CD14-positive monocyte (primary cell): ENCODE results near the gene CDK16. TPM values are rescaled to one million over a fixed set of nuclear protein-coding genes. Genes with fewer than 3 reads are reported as not detected.

Source experiments
- DNase-seq, 3 donors: peaks; one replicate each; pipeline ENCODE4 v3.0.0-alpha.2; 2011 to 2022
- H2AFZ ChIP-seq: 2 replicates; pipeline ENCODE4 v1.6.0; 2012; ENCODE audit warnings: mild to moderate bottlenecking, low read depth, low read length, inconsistent platforms; ENCODE audit not compliant: insufficient read depth, poor library complexity, severe bottlenecking
- H3K27ac ChIP-seq, 2 donors: 1 replicate in 1 of 2; 2 replicates in 1 of 2; pipeline ENCODE4 v1.5.1; 2012 to 2013; ENCODE audit warnings: low read length in 2 of 2, control low read depth in 1 of 2, inconsistent platforms in 1 of 2, low read depth in 1 of 2, mild to moderate bottlenecking in 1 of 2
- H3K27me3 ChIP-seq, 2 donors: one replicate each; pipeline versions ENCODE4 v1.6.0 to v1.6.1; 2011 to 2013; ENCODE audit warnings: low read length in 2 of 2; ENCODE audit not compliant: control insufficient read depth in 2 of 2, insufficient read depth in 2 of 2
- H3K36me3 ChIP-seq, 2 donors: replicated peaks in 1 of 2; 1 replicate in 1 of 2; 2 replicates in 1 of 2; pipeline versions ENCODE4 v1.5.1 to v1.6.1; 2012 to 2013; ENCODE audit warnings: low read length in 2 of 2, control low read depth in 1 of 2, inconsistent platforms in 1 of 2, mild to moderate bottlenecking in 1 of 2; ENCODE audit not compliant: insufficient read depth in 2 of 2, control insufficient read depth in 1 of 2
- H3K4me1 ChIP-seq, 2 donors: 1 replicate in 1 of 2; 2 replicates in 1 of 2; pipeline versions ENCODE4 v1.5.1 to v1.6.1; 2012 to 2013; ENCODE audit warnings: low read length in 2 of 2, control low read depth in 1 of 2, inconsistent platforms in 1 of 2, mild to moderate bottlenecking in 1 of 2, moderate library complexity in 1 of 2; ENCODE audit not compliant: insufficient read depth in 2 of 2, control insufficient read depth in 1 of 2
- H3K4me2 ChIP-seq: replicated peaks from 2 replicates; pipeline ENCODE3; 2012; ENCODE audit warnings: low read length, moderate library complexity, mild to moderate bottlenecking; ENCODE audit not compliant: poor library complexity, severe bottlenecking; ENCODE audit errors: extremely low read depth
- H3K4me3 ChIP-seq, 3 experiments: fragments of 200-600 bp in 1 of 3; sonication (generic) in 1 of 3; replicated peaks in 1 of 3; 1 replicate in 2 of 3; 2 replicates in 1 of 3; pipeline ENCODE4 v1.5.1; 2011 to 2013; ENCODE audit warnings: low read length in 3 of 3, mild to moderate bottlenecking in 3 of 3, control low read depth in 2 of 3, low read depth in 2 of 3, inconsistent platforms in 1 of 3, moderate library complexity in 1 of 3
- H3K79me2 ChIP-seq: 2 replicates; pipeline ENCODE4 v1.6.0; 2012; ENCODE audit warnings: mild to moderate bottlenecking, control low read depth, inconsistent platforms, low read length, moderate library complexity; ENCODE audit not compliant: insufficient read depth
- H3K9ac ChIP-seq: 2 replicates; pipeline ENCODE4 v1.6.0; 2017; ENCODE audit warnings: low read length, mild to moderate bottlenecking; ENCODE audit not compliant: insufficient read depth, poor library complexity, severe bottlenecking
- H3K9me3 ChIP-seq, 2 donors: replicated peaks in 1 of 2; 1 replicate in 1 of 2; 2 replicates in 1 of 2; pipeline versions ENCODE4 v1.5.1 to v1.6.1; 2012 to 2013; ENCODE audit warnings: low read length in 2 of 2, control low read depth in 1 of 2; ENCODE audit not compliant: control insufficient read depth in 1 of 2, insufficient read depth in 1 of 2
- H4K20me1 ChIP-seq: 2 replicates; pipeline ENCODE4 v1.6.0; 2012; ENCODE audit warnings: mild to moderate bottlenecking, low read length, control low read depth, moderate library complexity; ENCODE audit not compliant: insufficient read depth
- H3K27ac Mint-ChIP-seq, 7 donors: one replicate each; pipeline ENCODE4 v1.8.0; 2020; ENCODE audit warnings: mild to moderate bottlenecking in 7 of 7, mixed read lengths in 7 of 7, moderate library complexity in 6 of 7, inconsistent platforms in 2 of 7
- H3K27me3 Mint-ChIP-seq, 3 donors: one replicate each; pipeline ENCODE4 v1.8.0; 2021 to 2022; ENCODE audit warnings: low read depth in 3 of 3, mild to moderate bottlenecking in 3 of 3, mixed read lengths in 3 of 3, moderate library complexity in 3 of 3, inconsistent platforms in 1 of 3
- H3K36me3 Mint-ChIP-seq, 2 donors: one replicate each; pipeline ENCODE4 v1.8.0; 2020; ENCODE audit warnings: mixed read lengths in 2 of 2, inconsistent platforms in 1 of 2, mild to moderate bottlenecking in 1 of 2
- H3K4me1 Mint-ChIP-seq: one replicate; pipeline ENCODE4 v1.8.0; 2020; ENCODE audit warnings: mild to moderate bottlenecking, mixed read lengths
- H3K4me3 Mint-ChIP-seq, 2 donors: one replicate each; pipeline ENCODE4 v1.8.0; 2020; ENCODE audit warnings: mild to moderate bottlenecking in 2 of 2, mixed read lengths in 2 of 2, moderate library complexity in 1 of 2
- H3K9me3 Mint-ChIP-seq, 7 donors: one replicate each; pipeline ENCODE4 v1.8.0; 2020 to 2022; ENCODE audit warnings: mixed read lengths in 7 of 7, mild to moderate bottlenecking in 6 of 7, moderate library complexity in 6 of 7, inconsistent platforms in 2 of 7
- CTCF ChIP-seq: fragments of 200-600 bp; IDR thresholded peaks from one replicate; pipeline ENCODE4 v1.8.0; 2022; ENCODE audit warnings: antibody characterized with exemption, mild to moderate bottlenecking
- WGBS: methylation state at CpG from one replicate; pipeline ENCODE4 v1.1.5; 2013; ENCODE audit warnings: missing lambda C conversion rate; ENCODE audit not compliant: insufficient coverage; 5-methylcytosine and 5-hydroxymethylcytosine counted together
- intact Hi-C, 2 donors: fragments of 100-400 bp; cut with micrococcal nuclease; formaldehyde crosslinking; loops; one replicate each; pipeline versions ENCODE4 v1.15.0 to v1.15.1; 2023
- polyA plus RNA-seq, 3 donors: library from polyadenylated mRNA; depleted of rRNA in 1 of 3; unstranded in 2 of 3; stranded (reverse) in 1 of 3; fragments of 300-500 nt in 2 of 3; fragments of >200 nt in 1 of 3; fragmentation: Illumina TruSeq in 2 of 3; gene quantifications; 1 replicate in 2 of 3; 2 replicates in 1 of 3; pipeline ENCODE4 v1.2.3, GENCODE V29; 2012 to 2021

CDK16 gene
- polyA plus RNA-seq, 3 donors, result 7.3 to 97.4 (median 14.1) TPM

GRCh38 chrX:47232197-47232802, 13.8 kb downstream of the CDK16 start:
- H3K4me3 ChIP-seq, result peak overlapping the region; percentile 54 to 82 (median 77)
- peaks cover 4 to 16% of the 10 kb centered on the region in 2 donors for H3K36me3 ChIP-seq
- H3K9ac ChIP-seq, result peak overlapping the region; percentile 86
- peak overlapping the region; percentile 93 to 95 for H3K27ac ChIP-seq
- Mint-ChIP-seq H3K36me3 (peaks cover 12 to 34% of the 10 kb centered on the region in 2 donors), H3K27ac (peak overlapping the region; percentile 99 to 100 (median 100)), H3K4me3 (peak overlapping the region; percentile 87 to 96), H3K27me3 (peaks cover 0 to 60% (median 0%) of the 10 kb centered on the region in 3 donors), H3K4me1 (peaks cover 4% of the 10 kb centered on the region), H3K9me3 (peaks cover 0 to 11% (median 0%) of the 10 kb centered on the region in 7 donors)
- H3K9me3 ChIP-seq, result no peaks in the 10 kb centered on the region
- H4K20me1 ChIP-seq, result no peaks in the 10 kb centered on the region
- intact Hi-C loops, result loop anchor here in 1 of 2 donors (2.0 kb wide), 1 partner anchor 13 kb away; the partner anchor contains the start of gene CDK16
- peaks cover 13% of the 10 kb centered on the region for H3K79me2 ChIP-seq
- DNase-seq, result no peak
- H3K4me1 ChIP-seq, result peaks cover 8 to 14% of the 10 kb centered on the region in 2 donors
- TF ChIP-seq CTCF, result no peak
- peak overlapping the region; percentile 47 for H2AFZ ChIP-seq
- H3K4me2 ChIP-seq, result peak overlapping the region; percentile 72
- no CpG with 5 or more reads among the region's 8 CpGs for WGBS
- peaks cover 0 to 17% of the 10 kb centered on the region in 2 donors for H3K27me3 ChIP-seq

GRCh38 chrX:47232803-47233332, 14.4 kb downstream of the CDK16 start, which contains the start of gene USP11:
Gene USP11 (plus strand): TSS chrX:47233009. CDS start chrX:47233044, 35 bp downstream.
- H2AFZ ChIP-seq, result peak within 1 kb of the TSS; percentile 47
- no peaks in the 10 kb centered on the region for H3K9me3 ChIP-seq
- H3K27ac Mint-ChIP-seq, result peak within 1 kb of the TSS; percentile 99 to 100 (median 100)
- peaks cover 0 to 61% (median 0%) of the 10 kb centered on the region in 3 donors for H3K27me3 Mint-ChIP-seq
- under 1% methylated on average over 30 of the region's 46 CpGs for WGBS
- H3K9ac ChIP-seq, result peak within 1 kb of the TSS; percentile 86
- H3K4me3 ChIP-seq, result peak within 1 kb of the TSS; percentile 76 to 82 (median 77)
- DNase-seq, result no peak
- H3K36me3 Mint-ChIP-seq, result peaks cover 11 to 30% of the 10 kb centered on the region in 2 donors
- H3K27me3 ChIP-seq, result peaks cover 0 to 17% of the 10 kb centered on the region in 2 donors
- H3K4me2 ChIP-seq, result peak within 1 kb of the TSS; percentile 72
- H3K79me2 ChIP-seq, result peaks cover 14% of the 10 kb centered on the region
- H3K9me3 Mint-ChIP-seq, result peaks cover 0 to 11% (median 0%) of the 10 kb centered on the region in 7 donors
- H3K4me1 Mint-ChIP-seq, result peaks cover 4% of the 10 kb centered on the region
- H3K27ac ChIP-seq, result peak within 1 kb of the TSS; percentile 93 to 95
- intact Hi-C loops, result loop anchor here in 1 of 2 donors (2.0 kb wide), 1 partner anchor 14 kb away; the partner anchor contains the start of gene CDK16
- peaks cover 8 to 14% of the 10 kb centered on the region in 2 donors for H3K4me1 ChIP-seq
- no peak for TF ChIP-seq CTCF
- peak within 1 kb of the TSS; percentile 87 to 96 for H3K4me3 Mint-ChIP-seq
- H4K20me1 ChIP-seq, result no peaks in the 10 kb centered on the region
- peaks cover 3 to 11% of the 10 kb centered on the region in 2 donors for H3K36me3 ChIP-seq
